ENCODE data around the gene UQCC3. TPM values are rescaled to one million over a fixed set of nuclear protein-coding genes. Genes with fewer than 3 reads are reported as not detected.

The UQCC3 gene
- total and polyA plus RNA-seq, 9 of the 15 experiments (the other 6 are each of a cell fraction or from before 2014, with no cell fraction given) = 3.3 to 44.3 (median 8.0) TPM

- TF ChIP-seq E2F8 (IDR thresholded peaks at IDR 0.05; ENCODE audit: low read depth, partially characterized antibody) (no peak), EHMT2 (IDR thresholded peaks at IDR 0.05) (no peak), ZNF253 (CRISPR knock-in tag; conservative IDR thresholded peaks at IDR 0.05) (no peak), CXXC5 (CRISPR knock-in tag; IDR thresholded peaks at IDR 0.05) (no peak), ZNF146 (CRISPR knock-in tag; IDR thresholded peaks at IDR 0.05; ENCODE audit: unreplicated experiment) (no peak), PRDM10 (IDR thresholded peaks at IDR 0.05; ENCODE audit: partially characterized antibody) (peak; percentile 6), PREB (CRISPR knock-in tag; IDR thresholded peaks at IDR 0.05) (no peak), PHTF2 (CRISPR knock-in tag; IDR thresholded peaks at IDR 0.05) (no peak), HDAC3 (IDR thresholded peaks at IDR 0.05; ENCODE audit: borderline replicate concordance, partially characterized antibody) (no peak), ZFP30 (CRISPR knock-in tag; IDR thresholded peaks at IDR 0.05; ENCODE audit: borderline replicate concordance) (no peak)
- TF ChIP-seq, protein P1, sequence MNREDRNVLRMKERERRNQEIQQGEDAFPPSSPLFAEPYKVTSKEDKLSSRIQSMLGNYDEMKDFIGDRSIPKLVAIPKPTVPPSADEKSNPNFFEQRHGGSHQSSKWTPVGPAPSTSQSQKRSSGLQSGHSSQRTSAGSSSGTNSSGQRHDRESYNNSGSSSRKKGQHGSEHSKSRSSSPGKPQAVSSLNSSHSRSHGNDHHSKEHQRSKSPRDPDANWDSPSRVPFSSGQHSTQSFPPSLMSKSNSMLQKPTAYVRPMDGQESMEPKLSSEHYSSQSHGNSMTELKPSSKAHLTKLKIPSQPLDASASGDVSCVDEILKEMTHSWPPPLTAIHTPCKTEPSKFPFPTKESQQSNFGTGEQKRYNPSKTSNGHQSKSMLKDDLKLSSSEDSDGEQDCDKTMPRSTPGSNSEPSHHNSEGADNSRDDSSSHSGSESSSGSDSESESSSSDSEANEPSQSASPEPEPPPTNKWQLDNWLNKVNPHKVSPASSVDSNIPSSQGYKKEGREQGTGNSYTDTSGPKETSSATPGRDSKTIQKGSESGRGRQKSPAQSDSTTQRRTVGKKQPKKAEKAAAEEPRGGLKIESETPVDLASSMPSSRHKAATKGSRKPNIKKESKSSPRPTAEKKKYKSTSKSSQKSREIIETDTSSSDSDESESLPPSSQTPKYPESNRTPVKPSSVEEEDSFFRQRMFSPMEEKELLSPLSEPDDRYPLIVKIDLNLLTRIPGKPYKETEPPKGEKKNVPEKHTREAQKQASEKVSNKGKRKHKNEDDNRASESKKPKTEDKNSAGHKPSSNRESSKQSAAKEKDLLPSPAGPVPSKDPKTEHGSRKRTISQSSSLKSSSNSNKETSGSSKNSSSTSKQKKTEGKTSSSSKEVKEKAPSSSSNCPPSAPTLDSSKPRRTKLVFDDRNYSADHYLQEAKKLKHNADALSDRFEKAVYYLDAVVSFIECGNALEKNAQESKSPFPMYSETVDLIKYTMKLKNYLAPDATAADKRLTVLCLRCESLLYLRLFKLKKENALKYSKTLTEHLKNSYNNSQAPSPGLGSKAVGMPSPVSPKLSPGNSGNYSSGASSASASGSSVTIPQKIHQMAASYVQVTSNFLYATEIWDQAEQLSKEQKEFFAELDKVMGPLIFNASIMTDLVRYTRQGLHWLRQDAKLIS (CRISPR knock-in tag; IDR thresholded peaks at IDR 0.05) = 0 out of 2 replicates have a peak, but pooled peaks have one; percentile 16
Measured at GRCh38 chr11:62652161-62653006, 19.1 kb upstream of the UQCC3 start (continued).
